GM15510 (cell line): ENCODE measurements around the gene CGB2.

Experiments used
- POLR2A ChIP-seq: IDR thresholded peaks from 3 replicates; pipeline ENCODE4 v1.6.1; 2011; ENCODE audit warnings: borderline replicate concordance; ENCODE audit not compliant: insufficient read length; ENCODE audit errors: extremely low read depth

CGB2 gene

DNA sequence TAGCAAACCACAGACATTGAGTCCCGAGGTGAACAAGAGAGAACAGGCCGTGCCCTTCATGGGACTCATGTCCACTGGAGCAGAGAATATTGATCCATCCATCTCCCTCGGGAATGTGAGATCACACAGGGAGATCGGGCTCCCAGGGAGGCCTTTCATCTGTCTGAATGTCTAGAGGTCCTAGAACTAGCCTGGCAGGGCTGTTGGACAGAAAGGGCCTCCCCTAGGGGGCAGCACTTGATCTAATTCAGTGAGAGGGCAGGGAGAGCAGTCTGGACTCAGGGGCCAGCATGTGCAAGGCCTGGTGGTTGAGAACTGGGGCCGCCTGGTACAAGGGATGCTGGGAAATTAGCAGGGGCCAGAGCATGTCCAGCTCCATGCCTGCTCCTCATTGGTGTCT lies 33.7 kb upstream of the CGB2 start:
- no peak for TF ChIP-seq POLR2A

DNA sequence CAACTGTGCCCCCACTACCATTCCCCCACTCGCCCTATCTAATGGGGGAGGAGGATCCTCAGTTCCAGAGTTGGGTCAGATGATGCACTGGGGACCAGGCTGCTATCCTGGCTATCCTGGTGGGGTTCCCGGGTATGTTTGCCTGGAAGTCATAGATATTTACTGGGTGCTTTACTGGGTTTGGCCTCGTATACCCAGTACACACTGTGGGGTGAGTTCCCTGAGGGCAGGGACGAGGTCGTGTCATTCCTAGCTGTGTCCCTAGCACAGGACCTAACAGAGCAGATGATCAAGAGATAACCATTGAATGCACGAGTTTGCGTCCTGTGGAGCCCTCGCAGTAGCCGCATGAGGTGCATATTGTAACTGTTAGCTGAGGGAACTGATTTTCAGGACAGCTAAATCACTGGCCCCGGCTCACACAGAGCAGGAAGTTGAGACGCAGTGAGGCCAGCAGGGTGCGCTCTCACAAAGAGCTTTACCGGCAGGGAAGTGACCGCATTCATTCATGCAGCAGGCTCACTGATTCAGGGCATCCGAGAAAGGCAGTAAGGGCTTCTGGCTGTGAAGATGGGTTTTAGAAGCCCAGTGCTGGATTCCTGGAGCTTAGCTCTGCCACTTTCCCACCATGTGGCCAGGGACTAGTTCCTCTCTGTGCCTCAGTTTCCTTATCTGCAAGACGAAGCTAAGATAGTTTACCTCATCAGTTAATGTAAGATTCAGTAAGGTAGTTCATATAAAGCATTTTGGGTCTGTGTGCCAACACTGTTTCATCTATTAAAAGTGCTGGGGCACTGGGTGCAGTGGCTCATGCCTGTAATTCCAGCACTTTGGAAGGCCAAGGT lies 32.0 kb upstream of the CGB2 start:
- no peak for TF ChIP-seq POLR2A

DNA sequence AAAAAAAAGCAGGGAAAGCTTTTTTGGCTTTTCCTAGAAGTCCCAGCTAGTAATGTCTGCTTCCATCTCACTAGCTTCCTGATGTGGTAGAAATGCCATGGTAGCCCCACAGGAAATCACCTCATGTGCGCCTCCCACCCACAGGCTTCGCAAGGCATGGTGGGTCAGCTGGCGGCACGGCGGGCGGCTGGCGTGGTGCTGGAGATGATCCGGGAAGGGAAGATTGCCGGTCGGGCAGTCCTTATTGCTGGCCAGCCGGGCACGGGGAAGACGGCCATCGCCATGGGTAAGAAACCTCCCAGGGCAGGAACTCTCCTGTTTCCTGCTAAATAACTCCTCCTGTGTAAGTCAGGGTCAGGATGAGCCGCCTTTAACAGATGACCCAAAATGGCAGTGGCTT lies 27.6 kb upstream of the CGB2 start:
- TF ChIP-seq POLR2A, result no peak

DNA sequence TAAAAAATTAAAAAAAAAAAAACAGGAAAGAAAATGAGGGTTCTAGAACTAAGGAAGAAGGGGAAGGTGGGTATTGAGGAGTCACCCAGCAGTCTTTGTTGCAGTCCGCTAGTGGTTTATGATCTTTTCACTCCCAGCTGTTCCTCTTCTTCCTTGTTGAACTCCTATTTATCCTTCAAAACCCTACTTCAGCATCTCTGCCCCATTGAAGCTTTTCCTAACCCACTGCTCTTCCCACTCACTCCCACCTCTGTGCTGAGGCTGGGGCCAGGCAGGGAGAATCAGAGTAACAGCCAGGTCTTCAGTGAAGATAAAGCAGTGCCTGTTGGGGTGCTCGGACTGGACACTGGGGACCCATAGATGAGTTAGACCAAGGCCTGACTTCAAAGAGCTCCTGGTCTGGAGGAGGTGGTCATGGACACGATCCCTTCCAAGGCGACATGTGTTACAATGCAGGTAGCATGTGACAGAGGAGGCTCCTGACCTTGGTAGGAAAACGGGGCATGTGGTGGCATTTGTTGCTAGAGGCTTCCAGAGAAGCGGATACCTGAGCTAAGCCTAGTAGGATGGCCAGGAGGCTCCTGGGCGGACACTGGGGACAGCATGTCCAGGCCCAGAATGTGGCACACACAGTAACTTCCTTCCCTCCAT lies 26.6 kb upstream of the CGB2 start:
- no peak for TF ChIP-seq POLR2A

DNA sequence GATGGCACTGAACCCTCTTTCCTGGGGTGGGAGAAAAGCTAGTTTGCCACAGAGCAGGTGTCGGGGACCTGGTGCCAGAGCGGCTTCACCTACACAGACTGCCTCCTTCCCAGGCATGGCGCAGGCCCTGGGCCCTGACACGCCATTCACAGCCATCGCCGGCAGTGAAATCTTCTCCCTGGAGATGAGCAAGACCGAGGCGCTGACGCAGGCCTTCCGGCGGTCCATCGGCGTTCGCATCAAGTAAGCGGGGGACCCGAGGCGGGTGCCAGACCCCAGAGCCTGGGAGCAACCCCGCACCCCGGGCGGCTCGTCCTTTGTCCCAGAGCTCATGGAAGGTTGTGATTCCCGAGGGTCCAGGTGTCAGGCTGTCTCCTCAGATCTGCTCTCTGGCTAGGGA lies 24.8 kb upstream of the CGB2 start:
- no peak for TF ChIP-seq POLR2A

DNA sequence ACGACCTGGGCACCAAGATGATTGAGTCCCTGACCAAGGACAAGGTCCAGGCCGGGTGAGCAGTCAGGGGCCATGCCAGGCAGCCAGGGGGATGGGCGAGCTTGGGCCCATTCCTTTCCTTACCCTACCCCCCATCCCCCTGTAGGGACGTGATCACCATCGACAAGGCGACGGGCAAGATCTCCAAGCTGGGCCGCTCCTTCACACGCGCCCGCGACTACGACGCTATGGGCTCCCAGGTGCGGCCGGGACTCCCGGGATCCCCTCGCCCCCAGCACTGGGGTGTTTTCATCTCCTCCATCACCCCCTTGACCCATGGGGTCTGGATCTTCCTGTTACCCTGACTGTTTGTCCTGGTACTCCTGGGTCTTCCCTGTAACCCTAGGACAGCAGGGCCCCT lies 21.9 kb upstream of the CGB2 start:
- no peak for TF ChIP-seq POLR2A

DNA sequence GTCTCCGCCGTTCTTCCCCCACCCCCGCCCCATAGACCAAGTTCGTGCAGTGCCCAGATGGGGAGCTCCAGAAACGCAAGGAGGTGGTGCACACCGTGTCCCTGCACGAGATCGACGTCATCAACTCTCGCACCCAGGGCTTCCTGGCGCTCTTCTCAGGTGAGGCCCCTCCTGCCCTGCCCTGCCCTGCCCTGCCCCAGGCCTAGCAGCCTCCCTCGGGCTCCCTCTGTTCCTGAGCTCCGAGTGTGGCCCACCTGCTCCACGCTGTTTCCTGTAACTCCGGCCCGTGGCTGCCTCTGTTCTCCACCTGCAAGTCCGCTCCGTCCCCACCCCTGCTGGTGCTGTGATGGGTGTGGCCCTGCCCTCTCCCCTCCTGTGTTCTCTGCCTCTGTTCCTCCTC lies 21.2 kb upstream of the CGB2 start:
- TF ChIP-seq POLR2A, result no peak

DNA sequence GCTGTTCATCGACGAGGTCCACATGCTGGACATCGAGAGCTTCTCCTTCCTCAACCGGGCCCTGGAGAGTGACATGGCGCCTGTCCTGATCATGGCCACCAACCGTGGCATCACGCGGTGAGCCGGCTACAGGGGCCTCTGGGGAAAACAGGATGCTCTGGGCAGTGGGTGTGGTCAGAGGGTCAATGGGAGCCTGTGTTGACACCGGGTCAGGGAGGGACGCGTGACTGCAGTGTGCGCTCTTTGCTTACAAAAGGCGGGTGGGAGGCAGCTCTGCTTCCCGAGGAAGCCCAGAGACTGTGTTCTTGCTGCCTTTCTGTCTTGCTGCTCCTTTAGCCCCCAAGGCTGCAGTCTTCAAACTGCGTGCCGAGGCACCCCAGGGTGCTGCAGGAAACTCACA lies 20.5 kb upstream of the CGB2 start:
- no peak for TF ChIP-seq POLR2A

DNA sequence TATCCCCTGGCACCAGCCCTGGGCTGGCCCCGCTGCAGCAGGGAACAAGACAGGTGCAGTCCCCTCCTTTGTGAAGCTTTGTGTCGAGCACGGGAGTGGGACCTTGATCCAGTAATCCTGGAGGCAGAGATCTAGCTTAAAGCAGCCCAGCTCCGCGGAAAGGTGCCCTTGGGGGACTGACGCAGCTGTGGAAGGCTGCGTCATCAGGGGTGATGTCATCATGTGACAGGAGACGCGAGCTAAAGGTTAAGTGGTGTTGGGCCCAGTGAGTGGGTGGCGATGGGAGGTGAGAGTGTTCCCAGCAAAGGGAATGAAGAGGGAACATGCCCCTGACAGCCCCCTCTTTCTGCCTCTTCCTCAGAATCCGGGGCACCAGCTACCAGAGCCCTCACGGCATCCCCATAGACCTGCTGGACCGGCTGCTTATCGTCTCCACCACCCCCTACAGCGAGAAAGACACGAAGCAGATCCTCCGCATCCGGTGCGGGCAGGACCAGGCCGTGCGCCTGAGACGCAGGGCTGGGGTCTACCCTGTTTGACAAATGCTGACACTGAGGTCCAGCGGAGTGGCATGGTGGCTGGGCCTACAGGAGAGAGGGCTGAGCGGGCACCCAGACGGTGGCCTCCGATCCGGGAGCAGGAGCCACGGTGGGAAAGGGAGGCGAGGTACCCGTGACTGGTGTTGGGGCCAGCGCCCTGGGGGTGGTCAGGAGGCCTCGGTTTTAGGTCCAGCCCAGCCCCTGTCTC lies 17.4 kb upstream of the CGB2 start:
- no peak for TF ChIP-seq POLR2A

DNA sequence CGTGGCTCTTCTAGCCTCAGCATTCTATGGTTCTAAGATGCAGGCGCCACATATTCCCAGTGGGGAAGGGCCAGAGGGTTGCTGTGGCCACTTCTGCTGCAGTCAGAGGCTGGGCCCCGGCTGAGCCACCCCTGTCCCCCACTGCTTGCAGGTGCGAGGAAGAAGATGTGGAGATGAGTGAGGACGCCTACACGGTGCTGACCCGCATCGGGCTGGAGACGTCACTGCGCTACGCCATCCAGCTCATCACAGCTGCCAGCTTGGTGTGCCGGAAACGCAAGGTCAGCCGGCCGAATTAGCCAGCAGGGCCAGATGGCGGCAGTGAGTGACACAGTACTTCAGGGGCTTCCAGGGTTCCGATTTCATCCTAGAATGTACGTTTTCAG lies 16.8 kb upstream of the CGB2 start:
- TF ChIP-seq POLR2A, result no peak

DNA sequence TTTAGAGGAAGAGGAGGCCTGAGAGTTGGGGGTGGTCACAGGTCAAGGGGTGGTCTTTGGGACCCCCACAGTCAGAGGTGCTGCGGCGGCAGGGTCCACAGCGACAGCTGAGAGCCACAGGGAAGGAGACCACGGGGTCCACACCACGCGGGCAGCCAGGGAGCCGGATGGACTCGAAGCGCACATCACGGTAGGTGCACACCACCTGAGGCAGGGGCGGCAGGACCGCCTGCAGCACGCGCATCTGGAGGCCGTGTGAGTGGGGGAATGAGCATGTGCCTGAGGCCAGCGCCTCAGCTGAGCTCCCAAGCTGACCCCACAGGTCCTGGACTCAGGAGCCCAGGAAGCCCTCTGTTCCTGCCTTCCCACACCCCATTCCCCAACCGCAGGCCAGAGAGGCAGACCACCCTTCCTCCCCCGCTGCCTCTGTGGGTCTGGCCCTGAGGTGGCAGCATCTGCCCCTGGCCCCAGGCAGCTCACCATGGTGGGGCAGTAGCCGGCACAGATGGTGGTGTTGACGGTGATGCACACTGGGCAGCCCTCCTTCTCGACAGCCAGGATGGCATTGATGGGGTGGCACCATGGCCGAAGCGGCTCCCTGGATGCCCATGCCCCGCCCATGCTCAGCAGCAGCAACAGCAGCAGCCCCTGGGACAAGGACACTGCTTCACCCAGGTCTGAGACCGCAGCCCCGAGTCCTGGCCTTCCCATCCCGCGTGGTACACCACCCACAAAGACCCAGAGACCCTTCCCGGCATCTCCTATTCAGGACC lies 15.4 kb upstream of the CGB2 start:
- TF ChIP-seq POLR2A, result no peak

DNA sequence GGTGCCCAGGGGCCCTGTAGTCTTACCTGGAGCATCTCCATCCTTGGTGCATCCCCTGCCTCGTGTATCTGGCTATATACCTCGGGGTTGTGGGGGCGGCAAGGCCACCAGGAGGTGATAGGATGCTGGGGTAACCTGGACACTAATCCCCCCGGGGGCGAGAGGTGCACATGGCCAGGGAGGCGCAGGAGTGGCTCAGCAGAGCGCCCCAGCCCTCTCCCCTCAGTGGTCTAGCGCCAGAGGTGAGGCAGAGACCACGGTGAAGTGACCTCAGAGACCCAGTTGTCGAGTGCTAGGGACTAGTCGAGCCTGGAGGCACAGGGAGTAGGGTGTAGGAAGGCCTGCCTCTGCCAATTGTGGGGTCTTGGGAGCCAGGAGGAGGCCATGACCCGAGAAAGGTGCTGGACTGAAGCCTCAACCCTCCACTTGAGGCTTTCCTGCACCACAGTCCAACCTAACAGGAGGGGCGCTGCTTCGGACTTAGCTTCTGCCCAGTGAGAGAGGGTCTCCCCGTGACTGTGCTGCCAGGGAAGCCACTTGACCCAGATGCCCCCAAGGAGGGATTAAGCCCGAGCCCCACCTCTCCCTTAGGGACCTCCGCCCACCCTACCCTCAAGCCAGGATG lies 14.5 kb upstream of the CGB2 start, which contains the start of gene LHB:
LHB (minus strand) TSS at position 51 of the 625 bp plus-strand sequence; CDS start at position 41, 10 bp downstream.
- no peak for TF ChIP-seq POLR2A

DNA sequence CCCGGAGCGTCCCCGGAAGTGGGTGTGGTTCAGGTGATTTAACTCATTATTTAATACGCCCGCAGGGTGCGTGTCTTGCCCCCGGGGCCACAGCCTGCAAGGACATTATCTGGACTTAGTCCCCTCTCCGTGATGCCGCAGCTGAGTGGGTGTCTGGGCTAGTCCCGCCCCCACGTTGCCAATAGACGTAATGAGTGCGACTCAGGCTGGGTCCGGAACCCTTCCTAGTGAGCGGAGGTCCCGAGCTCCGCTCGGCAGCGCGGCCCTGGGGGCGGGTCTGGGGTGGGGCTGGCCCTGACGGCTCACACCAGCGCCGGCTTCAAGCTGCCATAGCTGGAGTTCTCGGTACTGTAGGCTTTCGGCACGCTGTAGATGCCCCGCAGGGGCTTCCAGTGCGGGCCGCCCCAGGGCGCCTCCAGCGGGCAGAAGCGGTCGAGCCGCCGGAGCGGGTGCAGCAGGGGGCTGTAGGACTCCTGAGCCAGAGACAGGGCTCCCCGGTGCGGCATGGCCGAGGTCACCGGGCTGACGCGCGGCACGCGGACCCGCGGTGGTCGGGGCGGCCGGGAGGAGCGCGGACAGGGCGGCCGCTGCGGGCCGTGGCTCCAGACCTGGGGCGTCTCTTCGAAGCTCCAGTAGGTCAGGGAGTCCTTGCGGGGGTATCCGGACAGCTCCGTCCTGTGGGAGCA lies 13.9 kb upstream of the CGB2 start:
- TF ChIP-seq POLR2A, result no peak
